Stimulated activated CD8-positive, alpha-beta memory T cell treated with anti-CD3 and anti-CD28 coated beads, Interleukin-4, amount 100 ng/mL, for 1 hour (primary cell): ENCODE measurements around the gene PSKH1.
"Not testable (repeated sequence)": the region's sequence is repeated elsewhere in the genome, so short reads cannot be mapped to it uniquely, and the experiment has no call there.

Experiments
- DNase-seq, 2 donors: peaks; one replicate each; pipeline ENCODE4 v3.0.0-alpha.2; 2020; ENCODE audit warnings: low read depth in 2 of 2, low spot score in 1 of 2

Gene PSKH1

GRCh38 chr16:67892899-67893742, at the start of gene PSKH1:
Gene PSKH1 (plus strand): TSS chr16:67893254. CDS start chr16:67908750, 15,496 bp downstream.
- DNase-seq: peak; percentile 84 to 88

DNA sequence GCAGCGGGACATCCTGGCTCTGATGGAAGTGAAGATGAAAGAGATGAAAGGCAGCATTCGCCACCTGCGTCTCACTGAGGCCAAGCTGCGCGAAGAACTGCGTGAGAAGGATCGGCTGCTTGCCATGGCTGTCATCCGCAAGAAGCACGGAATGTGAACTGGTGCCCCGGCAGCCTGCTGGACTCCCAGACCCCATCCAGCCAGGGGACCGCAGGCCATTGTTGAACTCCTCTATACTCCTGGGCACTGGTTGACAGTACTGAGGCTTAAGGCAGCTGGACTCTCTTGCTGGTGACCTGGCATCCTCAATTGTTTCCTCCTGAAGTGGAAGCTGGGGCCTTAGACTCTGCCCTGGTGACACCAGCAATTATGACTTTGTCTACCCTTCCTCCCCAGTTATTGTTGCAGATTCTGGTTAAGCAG, 49.7 kb upstream of the PSKH1 start:
- no peak for DNase-seq

DNA sequence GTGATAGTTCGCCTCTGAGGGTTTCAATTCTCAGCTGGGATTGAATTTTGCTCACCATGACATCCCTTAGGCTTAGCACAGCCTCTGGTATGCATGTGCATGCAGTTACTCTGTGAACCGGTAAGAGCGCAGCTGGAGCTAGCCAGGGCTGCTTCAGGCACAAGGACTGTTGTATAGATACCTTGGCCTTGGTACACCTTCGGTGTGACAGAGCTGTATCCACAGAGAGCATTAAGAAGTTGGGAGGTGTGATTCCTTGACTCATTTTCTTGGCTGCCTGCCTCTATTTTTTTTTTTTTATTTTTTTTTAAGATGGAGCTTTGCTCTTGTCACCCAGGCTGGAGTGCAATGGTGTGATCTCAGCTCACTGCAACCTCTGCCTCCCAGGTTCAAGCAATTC, 48.6 kb upstream of the PSKH1 start:
- no peak for DNase-seq

GRCh38 chr16:67845291-67846062, 47.6 kb upstream of the PSKH1 start:
- DNase-seq: no peak

- no peak for DNase-seq
Measured at GRCh38 chr16:67846063-67846319, 47.1 kb upstream of the PSKH1 start.

DNA sequence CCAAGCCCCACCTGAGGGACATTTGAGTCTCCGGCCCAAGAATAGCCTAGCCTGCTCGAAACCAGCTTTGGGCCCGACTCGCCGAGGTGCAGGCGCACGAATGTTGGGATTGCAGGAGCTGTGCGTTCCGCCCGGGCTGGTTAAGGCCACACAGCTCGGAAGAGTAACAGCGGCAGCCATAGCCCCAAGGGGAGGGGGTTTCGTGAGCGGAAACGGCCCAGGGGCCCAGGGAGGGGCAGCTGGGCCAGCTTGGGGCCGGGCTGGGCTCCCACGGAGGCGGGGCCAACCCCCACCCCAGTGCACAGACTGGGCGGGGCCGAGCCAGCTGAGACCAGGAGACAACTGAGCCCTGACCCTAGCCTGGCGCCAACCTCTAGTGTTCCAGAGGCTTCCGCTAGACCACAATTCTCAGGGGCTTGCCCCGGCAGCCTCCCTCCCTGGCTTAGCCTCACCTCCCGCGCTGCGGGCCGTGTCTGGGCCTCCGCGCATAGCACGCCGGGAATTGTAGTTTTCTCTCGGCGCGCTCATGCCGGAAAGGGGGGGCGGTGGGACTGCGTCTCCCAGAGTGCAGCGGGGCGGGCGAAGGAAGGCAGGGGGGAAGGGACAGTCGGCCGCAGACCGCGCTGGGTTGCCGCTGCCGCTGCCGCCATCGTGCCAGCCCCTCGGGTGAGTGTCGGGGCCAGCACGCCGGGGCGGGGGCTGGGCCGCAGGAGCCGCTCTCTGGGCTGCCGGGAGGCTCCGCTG, 46.6 kb upstream of the PSKH1 start, which contains the start of gene NUTF2:
Gene NUTF2, plus strand, starts transcription at position 614 of the 744 bp plus-strand sequence. CDS start 18,198 bp downstream, outside the sequence.
- peak; percentile 84 to 87 for DNase-seq

DNA sequence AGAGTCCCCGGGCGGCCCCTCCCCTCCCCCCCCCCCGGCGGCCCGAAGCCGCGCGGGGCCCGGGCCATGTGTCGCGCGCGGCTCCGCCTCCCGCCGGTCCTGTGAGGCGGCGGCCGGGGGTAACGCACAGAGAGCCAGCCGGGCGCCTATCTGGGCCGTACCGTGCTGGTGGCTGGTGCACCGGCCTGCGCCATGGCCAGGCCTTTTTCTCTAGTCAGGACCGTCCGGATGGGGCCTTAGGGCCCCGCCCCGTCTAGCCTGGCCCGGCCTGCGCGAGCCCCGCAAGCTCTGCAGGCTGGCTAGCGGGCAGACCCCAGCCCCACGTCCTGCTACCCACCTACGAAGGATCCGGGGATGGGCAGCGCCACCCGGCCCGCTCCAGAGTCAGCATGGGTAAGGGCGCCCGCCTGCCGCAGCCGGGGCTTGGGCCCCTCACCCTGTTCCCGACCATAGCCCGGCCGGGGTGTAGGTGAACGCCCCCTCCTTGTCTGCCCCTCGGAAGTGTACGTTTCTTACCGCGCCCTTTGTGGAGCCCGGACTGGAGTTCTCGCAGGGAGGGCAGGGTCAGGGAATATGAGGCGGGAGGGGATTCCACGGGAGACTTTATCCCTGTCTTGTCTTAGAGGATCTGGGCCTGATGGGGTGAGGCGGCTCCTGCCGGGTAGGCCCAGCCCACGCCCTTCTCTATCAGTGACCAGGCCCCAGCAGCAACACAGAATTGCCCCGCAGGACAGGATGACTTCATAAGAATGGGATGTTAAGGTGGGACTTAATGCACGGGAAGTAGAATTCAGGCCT, 45.8 kb upstream of the PSKH1 start, which contains the start of gene CENPT:
Gene CENPT, minus strand, starts transcription at position 630 of the 798 bp plus-strand sequence. CDS start 13,834 bp downstream, outside the sequence.
- peak in 1 of 2 donors; percentile 15 for DNase-seq

DNA sequence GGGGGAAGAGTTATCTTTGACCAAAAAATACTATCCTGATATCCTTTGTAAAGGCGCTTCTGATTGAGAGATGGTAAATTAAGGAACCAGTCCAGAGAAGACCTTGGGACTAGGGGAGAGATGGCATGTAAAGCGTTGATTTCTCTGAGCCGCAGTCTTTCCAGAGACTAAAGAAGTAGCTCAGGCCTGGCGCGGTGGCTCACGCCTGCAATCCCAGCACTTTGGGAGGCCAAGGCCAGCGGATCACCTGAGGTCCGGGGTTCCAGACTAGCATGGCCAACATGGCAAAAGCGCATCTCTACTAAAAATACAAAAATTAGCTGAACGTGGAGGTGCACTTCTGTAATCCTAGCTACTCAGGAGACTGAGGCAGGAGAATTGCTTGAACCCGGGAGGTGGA, 44.9 kb upstream of the PSKH1 start:
- no peak for DNase-seq

DNA sequence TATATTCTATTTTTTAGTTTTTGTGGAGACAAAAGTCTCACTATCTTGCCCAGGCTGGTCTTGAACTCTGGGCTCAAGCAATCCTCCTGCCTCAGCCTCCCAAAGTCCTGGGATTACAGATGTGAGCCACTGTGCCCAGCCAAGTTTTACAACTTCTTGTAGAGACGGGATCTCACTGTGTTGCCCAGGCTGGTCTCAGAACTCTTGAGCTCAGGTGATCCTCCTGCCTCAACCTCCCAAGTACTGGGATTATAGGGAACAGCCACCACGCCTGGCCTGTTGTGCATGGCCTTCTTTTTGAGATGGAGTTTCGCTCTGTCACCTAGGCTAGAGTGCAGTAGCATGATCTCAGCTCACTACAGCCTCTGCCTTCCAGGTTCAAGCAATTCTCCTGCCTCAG, 39.4 kb upstream of the PSKH1 start:
- no peak for DNase-seq

DNA sequence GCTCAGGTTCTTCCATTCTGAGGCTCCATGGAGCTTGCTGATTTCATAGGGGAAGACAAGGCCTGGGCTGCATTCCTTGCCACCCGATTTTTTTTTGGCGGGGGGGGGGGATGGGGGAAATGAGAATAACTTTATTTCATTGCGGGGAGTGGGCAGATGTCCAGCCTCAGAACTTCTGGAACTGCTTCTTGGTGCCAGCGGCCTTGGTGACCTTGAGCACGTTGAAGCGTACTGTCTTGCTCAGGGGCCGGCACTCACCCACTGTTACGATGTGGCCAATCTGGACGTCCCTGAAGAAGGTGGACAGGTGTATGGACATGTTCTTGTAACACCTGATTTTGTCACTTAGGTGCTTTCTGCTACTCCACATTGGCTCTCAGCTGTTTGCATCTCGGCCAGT, 37.3 kb upstream of the PSKH1 start:
- DNase-seq: no peak

DNA sequence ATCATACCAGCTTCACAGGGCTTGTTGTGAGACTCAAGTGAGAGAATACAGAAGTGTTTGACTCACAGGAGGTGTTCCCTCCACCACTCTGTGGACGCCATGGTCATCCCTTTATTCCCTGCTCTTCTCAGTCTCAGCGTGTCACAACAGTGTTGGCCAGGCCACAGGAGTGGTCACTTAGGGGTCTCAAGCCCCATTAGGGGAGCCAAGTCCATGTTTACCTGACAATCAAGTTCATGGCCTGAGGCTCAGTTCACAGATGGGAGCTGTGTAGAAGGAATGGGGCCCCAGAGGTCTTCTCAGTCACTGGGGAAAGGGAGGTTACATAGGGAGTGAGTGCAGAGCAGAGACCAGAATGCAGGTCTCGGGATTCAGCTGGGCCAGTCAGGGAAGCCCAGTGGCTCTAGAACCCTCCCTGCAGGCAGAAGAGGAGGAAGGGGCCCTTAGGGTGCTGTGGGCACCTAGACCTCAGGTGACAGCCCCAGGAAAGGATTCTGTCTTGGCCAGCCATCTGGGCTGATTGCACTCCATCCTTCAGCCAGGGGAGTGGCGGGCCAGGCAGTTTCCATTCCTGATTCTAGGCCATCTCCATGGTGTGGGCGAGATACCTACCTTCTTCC, 36.0 kb upstream of the PSKH1 start:
- no peak for DNase-seq

DNA sequence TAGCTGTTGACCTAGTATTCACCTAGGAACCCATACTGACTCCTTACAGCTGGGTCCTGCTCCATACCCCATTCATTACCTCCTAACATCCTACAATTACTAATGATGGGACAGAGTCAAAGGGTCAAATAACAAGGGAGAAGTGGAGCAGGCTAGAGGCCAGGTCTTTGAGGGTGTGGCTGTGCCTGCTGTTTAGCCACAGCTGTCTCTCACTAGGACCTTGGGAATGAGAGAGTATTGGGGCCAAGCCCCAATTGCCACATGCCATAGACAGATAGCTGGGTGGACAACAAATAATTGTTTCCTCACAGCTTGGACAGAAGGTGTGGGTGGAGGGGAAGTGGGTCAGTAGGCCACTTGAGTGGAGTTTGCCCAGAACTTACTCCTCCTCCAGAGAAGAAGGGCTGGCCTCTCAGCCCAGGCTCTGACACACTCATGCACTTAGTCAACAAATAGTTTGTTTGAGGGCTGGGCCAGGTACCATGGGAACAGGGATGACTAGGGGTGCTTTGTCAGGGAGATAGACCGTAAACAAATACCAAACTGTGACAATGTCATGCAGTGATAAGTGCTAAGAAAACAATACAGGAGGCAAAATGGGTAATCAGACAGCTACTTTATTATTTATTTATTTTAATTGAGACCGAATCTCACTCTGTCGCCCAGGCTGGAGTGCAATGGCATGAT, 35.4 kb upstream of the PSKH1 start:
- DNase-seq: no peak

GRCh38 chr16:67858500-67858899, 34.6 kb upstream of the PSKH1 start:
- DNase-seq: no peak

DNA sequence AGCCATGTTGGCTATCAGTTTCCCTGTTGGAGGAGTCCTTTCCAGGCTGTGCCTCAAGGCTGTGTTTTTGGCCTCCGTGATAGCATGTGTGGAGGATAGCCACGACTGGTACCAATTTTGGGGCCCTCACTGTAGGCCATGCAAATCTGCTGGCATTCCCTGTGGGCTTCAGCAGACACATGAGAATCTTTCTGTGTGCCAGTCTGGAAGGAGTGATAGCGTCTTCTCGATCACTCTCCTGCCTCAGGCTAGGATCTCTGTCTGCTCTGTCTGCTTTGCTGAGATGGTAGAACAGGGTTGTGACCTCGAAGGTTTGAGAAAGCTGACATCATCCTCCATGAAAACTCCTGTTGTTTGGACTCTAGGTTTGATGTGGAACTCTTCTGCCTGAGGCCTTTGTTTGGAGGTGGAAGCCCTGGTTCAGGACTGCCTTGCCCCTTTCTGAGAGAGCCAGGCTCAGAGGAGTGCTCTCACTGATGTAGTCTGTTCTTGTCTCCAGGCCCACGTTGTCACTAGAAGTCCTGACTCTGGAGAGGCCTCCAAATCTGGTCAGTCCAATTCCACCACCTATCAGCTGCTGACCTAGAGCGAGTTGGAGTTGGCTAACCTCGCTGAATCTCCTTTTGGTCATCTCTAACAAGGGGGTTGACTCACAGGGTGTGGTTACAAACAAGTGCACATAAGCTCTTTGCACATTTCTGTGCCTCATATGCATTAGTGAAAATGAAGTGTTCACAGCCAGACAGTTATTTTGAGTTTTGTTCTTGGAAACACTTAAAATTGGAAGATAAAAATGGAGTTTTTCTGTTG, 32.3 kb upstream of the PSKH1 start:
- no peak for DNase-seq

- DNase-seq: no peak
Measured at GRCh38 chr16:67861877-67862276, 31.2 kb upstream of the PSKH1 start.

DNA sequence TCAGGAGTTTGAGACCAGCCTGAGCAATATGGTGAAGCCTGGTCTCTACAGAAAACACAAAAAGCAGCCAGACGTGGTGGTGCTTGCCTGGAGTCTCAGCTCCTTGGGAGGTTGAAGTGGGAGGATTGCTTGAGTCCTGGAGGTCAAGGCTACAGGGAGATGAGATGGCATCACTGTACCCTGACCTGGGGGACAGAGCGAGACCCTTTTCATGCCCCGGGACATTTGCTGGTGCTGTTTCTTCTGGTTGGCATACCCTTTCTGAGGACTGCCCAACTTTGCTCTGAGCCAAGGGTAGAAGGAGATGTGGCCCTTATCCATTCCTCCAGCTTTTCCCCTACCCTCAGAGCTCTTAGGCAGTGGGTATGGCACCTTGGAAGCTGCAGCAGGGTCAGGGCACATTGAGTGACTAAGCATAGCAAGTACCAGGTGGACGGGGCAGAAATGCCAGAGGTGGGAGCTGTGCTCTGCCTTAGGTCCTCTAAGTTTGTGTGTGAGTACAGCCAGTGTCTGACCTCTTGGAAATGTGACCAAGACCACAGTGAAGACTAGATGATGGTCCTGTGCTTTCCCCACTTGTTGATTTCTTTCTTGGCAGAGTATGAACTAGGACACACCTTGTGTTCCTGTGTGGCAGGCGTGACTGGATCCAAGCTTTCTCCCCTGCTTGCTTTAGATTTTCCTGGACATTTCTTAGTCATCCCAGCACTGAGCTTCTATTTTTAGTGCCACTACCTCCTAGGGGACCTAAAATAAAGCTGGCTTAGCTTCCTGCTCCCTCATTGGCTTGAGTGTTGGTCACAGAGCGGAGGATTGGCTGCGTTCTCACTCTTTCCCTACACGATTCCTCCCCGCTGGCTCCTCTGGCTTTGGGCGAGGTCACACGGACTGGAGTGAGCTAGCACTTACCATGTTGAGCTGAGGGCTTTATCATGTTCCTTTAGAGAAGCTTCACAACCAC, 30.2 kb upstream of the PSKH1 start:
- DNase-seq: no peak

DNA sequence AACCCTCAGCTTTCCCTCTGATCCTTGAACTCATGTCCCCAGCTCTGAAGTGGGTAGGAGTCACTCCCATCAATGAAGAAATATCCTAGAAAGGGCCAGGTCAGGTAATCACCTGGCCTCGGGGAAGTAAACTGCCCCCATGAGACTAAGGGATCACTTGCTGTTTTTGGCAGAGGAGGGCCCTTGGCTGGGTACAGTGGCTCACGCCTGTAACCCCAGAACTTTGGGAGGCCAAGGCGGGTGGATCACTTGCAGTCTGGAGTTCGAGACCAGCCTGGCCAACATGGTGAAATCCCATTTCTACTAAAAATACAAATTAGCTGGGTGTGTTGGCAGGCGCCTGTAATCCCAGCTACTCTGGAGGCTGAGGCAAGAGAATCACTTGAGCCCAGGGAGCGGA, 29.0 kb upstream of the PSKH1 start:
- DNase-seq: not testable (repeated sequence)

GRCh38 chr16:67864594-67864993, 28.5 kb upstream of the PSKH1 start:
- no peak for DNase-seq
